H1 (cell line): ENCODE data around the gene PARS2. TPM values are rescaled to one million over a fixed set of nuclear protein-coding genes. Genes with fewer than 3 reads are reported as not detected.

Source experiments
- BCL11A ChIP-seq, 2 experiments: IDR thresholded peaks; one replicate each; pipeline ENCODE4 v1.6.1; 2011; ENCODE audit warnings: low read depth in 2 of 2, low read length in 2 of 2, mild to moderate bottlenecking in 2 of 2
- CBX5 ChIP-seq: fragments of 300-800, 300-1000 bp; sonication (generic); IDR thresholded peaks from 2 replicates; pipeline ENCODE4 v1.7.1; 2016; ENCODE audit warnings: antibody characterized with exemption, low read length, low read depth
- CTCF ChIP-seq, 3 experiments: IDR thresholded peaks; 1 replicate in 2 of 3; 2 replicates in 1 of 3; pipeline versions ENCODE4 v1.5.1 to v1.6.1; 2011; ENCODE audit warnings: low read length in 3 of 3, mild to moderate bottlenecking in 3 of 3, inconsistent platforms in 2 of 3, low read depth in 1 of 3, moderate library complexity in 1 of 3; ENCODE audit not compliant: insufficient read depth in 1 of 3; ENCODE audit errors: control extremely low read depth in 1 of 3
- HDAC6 ChIP-seq: IDR thresholded peaks from one replicate; pipeline ENCODE4 v1.7.1; 2012; ENCODE audit warnings: low read depth, mild to moderate bottlenecking, inconsistent platforms, low read length, moderate library complexity
- JUND ChIP-seq: IDR thresholded peaks from 2 replicates; pipeline ENCODE4 v1.6.1; 2011; ENCODE audit warnings: mild to moderate bottlenecking, improper control_type of control experiment, low read length
- RAD21 ChIP-seq, 2 experiments: IDR thresholded peaks in 1 of 2; conservative IDR thresholded peaks in 1 of 2; 2 replicates each; pipeline ENCODE4 v1.6.1; 2011; ENCODE audit warnings: low read depth in 2 of 2, low read length in 2 of 2, improper control_type of control experiment in 1 of 2, inconsistent platforms in 1 of 2, mild to moderate bottlenecking in 1 of 2, moderate library complexity in 1 of 2
- SRF ChIP-seq: IDR thresholded peaks from 2 replicates; pipeline ENCODE4 v1.6.1; 2011; ENCODE audit warnings: mild to moderate bottlenecking, low read depth, low read length, moderate library complexity
- polyA plus RNA-seq, 7 experiments: library from polyadenylated mRNA; depleted of rRNA in 3 of 7; stranded (reverse) in 5 of 7; unstranded in 2 of 7; fragments of >200 nt in 5 of 7; fragments of 200-250 nt in 2 of 7; gene quantifications; 1 replicate in 5 of 7; 2 replicates in 1 of 7; 4 replicates in 1 of 7; pipeline versions ENCODE4 v1.2.1 to v1.2.3, GENCODE V29; 2011 to 2013; ENCODE audit warnings: missing spikeins in 2 of 7, mixed read lengths in 2 of 7
- total RNA-seq: library from RNA; stranded (reverse); fragmentation: NEBNext Ultra II Directional; extraction: Animal tissue kit (Norgen Biotek cat#: 25700); gene quantifications from 2 replicates; pipeline ENCODE4 v1.2.1, GENCODE V29; 2021

Gene PARS2
- total and polyA plus RNA-seq, 2 of the 8 experiments (the other 6 are each of a cell fraction or from before 2014, with no cell fraction given), result 8.9 to 10.0 TPM

DNA sequence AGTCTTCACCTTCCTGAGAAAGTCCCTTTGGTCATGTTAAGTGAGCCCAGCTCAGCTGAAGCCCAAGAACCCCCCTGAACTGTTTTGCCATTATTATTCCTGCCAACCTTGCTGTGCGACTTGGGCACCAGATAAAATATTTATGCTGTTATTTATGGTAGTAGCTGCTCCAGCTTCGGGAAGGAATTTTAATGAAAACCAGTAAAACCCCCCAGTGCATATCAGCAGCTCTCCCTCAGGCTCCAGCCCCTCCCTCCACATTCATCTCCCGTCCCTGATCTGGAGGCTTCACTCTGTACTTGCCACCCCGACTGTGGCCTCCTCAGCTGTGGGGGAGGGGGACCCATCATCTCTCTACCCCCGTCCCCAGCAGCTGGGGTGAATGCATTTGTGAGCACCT lies 24.1 kb upstream of the PARS2 start (continued):
- TF ChIP-seq CTCF (IDR thresholded peaks at IDR 0.05; ENCODE audit: control extremely low read depth in 1 of 3, insufficient read depth in 1 of 3, low read depth in 1 of 3, low read length in 3 of 3) (no peak), BCL11A (IDR thresholded peaks at IDR 0.05; ENCODE audit: low read depth in 2 of 2, low read length in 2 of 2) (no peak), JUND (no peak), SRF (no peak), RAD21 (IDR thresholded peaks at IDR 0.05 in 1 of 2, conservative IDR thresholded peaks at IDR 0.05 in 1 of 2; ENCODE audit: low read depth in 2 of 2, low read length in 2 of 2) (no peak), CBX5 (no peak), HDAC6 (no peak)
